ENCODE measurements around the gene SLC28A1.
"Not testable (repeated sequence)": the region's sequence is repeated elsewhere in the genome, so short reads cannot be mapped to it uniquely, and the experiment has no call there.

Gene SLC28A1

GRCh38 chr15:84910928-84911623 is 26.6 kb downstream of the SLC28A1 start:
- no peak for DNase-seq

GRCh38 chr15:84911879-84912660 is 27.6 kb downstream of the SLC28A1 start:
- no peak for DNase-seq

GRCh38 chr15:84913360-84913723 is 28.9 kb downstream of the SLC28A1 start:
- no peak for DNase-seq

DNA sequence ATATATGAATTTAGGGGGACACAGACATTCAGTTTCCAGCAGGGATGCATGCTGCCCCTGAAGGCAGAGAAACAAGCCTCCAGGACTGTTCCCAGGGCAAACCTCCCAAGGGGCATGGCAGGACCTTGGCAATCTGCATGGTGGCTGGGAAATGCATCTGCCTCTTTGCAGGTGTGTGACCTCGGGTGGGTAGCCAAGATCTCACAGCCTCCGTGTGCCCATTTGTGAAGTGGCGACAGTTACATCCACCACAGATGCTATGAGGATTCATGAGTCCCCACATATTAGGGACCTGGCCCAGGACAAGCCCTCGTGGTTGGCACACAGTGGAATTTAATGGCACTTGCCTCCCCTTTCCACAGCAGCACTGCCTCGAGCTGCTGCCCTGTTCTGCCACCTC is 29.9 kb downstream of the SLC28A1 start:
- DNase-seq, result no peak

- DNase-seq, result no peak
These were observed 30.6 kb downstream of the SLC28A1 start for GRCh38 chr15:84914909-84915605.

DNA sequence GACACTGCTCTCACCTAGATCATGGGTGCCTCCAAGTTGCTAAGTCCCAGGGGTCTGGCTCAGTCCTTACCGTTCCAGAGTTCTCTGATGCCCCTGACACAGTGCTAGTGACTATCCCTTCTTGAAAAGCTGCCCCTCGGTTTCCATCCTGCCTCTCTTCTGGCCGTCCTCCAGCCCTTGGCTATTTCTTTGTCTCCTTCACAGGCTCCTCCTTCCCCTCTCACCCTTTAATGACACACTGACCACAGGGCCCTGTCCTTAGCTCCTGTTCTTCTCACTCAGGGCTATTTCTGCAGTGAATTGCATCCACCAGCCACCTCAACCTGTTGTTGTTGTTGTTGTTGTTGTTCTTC is 31.1 kb downstream of the SLC28A1 start:
- DNase-seq, result no peak

DNA sequence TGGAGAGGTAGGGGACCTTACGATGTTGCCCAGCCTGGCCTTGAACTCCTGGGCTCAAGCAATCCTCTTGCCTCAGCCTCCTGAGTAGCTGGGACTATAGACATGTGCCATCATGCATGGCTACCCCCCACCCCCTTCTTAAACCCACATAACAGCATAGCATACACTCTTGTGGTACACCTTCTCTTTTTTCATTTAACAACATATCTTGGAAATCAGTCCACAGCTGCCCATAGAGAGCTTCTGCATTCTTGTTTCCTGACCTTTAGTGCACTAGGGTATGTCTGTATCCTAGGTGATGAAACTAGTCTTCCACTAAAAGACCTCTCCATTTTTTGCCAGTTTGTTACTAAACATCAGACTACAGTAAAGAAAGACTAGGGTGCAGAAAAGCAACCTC is 33.0 kb downstream of the SLC28A1 start:
- no peak for DNase-seq

- DNase-seq, result no peak
These were observed 34.7 kb downstream of the SLC28A1 start for GRCh38 chr15:84919106-84919667.

GRCh38 chr15:84921121-84921520 is 36.7 kb downstream of the SLC28A1 start:
- DNase-seq, result no peak

DNA sequence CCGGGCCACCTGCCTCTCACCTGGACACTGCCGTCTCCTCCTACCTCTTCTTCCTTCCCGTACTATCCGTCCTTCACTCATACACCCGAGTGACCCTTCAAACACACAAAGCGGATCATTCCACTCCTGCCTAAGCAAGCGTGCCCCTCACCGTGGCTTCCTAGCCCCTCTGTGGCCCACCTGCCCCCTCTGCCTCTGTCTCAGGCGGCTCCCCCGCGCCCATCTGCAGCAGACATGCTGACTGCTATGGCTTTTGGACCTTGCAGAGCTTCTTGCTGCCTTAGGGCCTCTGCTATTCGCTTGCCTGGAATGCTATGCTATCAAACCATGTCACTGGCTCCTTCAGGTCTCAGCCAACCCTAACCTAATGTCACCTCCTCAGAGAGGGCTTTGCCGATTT is 38.1 kb downstream of the SLC28A1 start:
- no peak for DNase-seq

DNA sequence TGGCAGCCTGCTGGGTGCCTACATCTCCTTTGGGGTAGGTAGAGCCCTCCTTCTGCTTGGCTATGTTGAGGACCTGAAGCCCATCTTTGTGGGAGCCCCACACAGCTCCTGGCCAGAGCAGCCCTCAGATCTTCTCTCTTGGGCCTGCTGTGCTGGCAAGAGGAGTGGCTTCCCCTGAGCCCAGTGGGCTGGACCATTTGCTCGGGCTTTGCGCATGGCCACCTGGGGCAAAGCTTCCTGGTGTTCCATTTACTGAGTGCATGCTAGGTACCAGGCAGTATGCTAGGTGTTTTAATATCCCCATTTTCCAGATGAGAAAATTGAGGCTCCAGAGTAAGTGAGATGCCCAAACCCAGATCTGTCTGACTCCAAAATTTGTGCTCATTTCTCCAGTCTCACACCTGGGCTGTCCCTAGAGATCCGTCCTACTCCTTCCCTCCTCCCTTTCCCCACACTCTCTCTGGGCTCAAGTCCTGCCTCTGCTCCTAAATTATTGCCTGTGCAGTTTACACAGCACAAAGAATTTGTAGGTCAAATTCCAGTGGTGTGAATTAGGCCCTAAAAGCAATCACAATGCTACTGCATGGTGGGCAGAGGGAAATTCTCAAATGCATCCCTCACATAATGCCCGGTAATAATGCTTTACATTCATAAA is 39.7 kb downstream of the SLC28A1 start:
- DNase-seq, result no peak

GRCh38 chr15:84924821-84925569 is 40.5 kb downstream of the SLC28A1 start:
- DNase-seq, result not testable (repeated sequence)

GRCh38 chr15:84925906-84926305 is 41.4 kb downstream of the SLC28A1 start:
- DNase-seq, result no peak

GRCh38 chr15:84926491-84927230 is 42.2 kb downstream of the SLC28A1 start:
- DNase-seq, result no peak

DNA sequence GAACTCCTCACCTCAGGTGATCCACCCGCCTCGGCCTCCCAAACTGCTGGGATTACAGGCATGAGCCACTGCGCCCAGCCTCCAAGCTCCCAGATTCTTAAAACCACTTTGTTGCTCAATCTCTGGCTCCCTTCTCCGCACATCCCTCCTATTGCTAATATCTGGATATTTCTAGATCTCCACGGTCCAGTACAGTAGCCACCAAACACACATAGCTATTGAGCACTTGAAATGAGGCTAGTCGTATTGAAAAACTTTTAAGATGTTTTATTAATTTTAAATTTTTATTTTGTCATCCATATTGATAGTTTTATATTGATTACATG is 44.3 kb downstream of the SLC28A1 start:
- DNase-seq, result no peak

DNA sequence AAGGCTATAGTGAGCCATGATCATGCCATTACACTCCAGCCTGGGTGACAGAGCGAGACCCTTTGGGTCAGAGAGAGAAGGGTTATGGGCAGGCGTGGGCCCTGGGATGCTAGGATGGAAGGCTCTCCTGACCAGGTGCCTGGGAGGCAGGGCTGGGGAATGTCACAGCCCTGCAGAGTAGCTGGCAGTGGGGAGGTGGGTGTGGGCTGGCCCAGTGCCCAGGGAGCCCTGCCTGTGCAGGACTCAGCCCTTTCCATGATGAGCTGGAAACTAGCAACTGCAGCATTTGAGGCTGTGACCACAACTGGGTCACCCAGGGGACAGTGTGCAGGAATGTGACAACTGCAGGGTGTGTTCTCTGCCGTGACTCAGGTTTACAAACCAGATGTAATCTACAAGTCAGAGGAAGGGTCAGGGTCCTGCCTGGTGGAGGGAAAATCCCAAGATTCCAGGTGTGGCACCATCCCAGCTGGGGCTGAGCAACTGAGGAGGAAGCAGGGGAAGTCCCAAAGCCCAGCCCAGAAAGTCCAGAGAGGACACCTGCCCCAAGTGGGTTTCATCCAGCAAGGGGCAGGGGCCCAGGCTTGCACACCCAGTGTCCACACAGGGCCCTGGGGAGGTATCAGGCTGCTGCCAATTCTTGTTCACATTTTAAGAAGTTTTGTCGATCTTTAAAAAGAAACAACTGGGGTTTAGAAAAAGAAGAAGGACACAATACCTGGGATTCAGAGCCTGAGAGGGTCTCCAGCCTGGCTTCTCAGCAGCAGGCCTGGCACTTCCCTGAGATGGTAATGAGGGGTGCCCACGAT is 45.5 kb downstream of the SLC28A1 start:
- DNase-seq, result no peak

GRCh38 chr15:84934942-84935729 is 50.7 kb downstream of the SLC28A1 start:
- no peak for DNase-seq

GRCh38 chr15:84937144-84937543 is 52.7 kb downstream of the SLC28A1 start:
- no peak for DNase-seq

DNA sequence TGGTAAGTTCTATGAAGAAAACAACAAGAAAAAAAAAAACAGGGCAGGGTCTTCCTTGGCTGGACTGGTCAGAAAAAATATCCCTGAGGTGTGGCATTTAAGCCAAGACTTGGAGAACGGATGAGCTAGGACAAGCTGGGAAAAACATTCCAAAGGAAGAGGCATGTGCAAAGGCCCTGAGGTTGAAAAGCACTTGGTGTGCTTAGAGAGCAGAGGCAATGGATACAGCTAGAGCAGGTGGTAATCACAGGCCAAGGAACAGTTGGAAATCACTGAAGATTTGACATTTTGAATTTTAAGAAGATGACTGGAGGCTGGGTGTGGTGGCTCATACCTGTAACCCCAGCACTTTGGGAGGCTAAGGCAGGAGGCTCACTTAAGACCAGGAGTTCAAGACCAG is 54.3 kb downstream of the SLC28A1 start:
- no peak for DNase-seq

GRCh38 chr15:84940399-84940798 is 55.9 kb downstream of the SLC28A1 start:
- no peak for DNase-seq
